ENCODE results near the gene KCND2.

The KCND2 gene

GRCh38 chr7:120412139-120413050 is 139.4 kb downstream of the KCND2 start:
- DNase-seq: no peak

GRCh38 chr7:120413164-120413563 is 140.2 kb downstream of the KCND2 start:
- no peak for DNase-seq

- DNase-seq: no peak
These were observed 144.4 kb downstream of the KCND2 start for GRCh38 chr7:120417244-120417979.

GRCh38 chr7:120421151-120421651 is 148.2 kb downstream of the KCND2 start:
- no peak for DNase-seq

- no peak for DNase-seq
These were observed 158.0 kb downstream of the KCND2 start for GRCh38 chr7:120431016-120431415.

- no peak for DNase-seq
These were observed 163.6 kb downstream of the KCND2 start for GRCh38 chr7:120436487-120437060.

GRCh38 chr7:120441850-120442249 is 168.9 kb downstream of the KCND2 start:
- DNase-seq: no peak

- no peak for DNase-seq
These were observed 169.9 kb downstream of the KCND2 start for GRCh38 chr7:120442838-120443237.

- DNase-seq: no peak
These were observed 171.7 kb downstream of the KCND2 start for GRCh38 chr7:120444650-120445049.

GRCh38 chr7:120445276-120445675 is 172.3 kb downstream of the KCND2 start:
- no peak for DNase-seq

GRCh38 chr7:120452665-120453064 is 179.7 kb downstream of the KCND2 start:
- DNase-seq: no peak

GRCh38 chr7:120456699-120457098 is 183.7 kb downstream of the KCND2 start:
- DNase-seq: no peak

GRCh38 chr7:120460949-120461348 is 188.0 kb downstream of the KCND2 start:
- no peak for DNase-seq

GRCh38 chr7:120462991-120463390 is 190.0 kb downstream of the KCND2 start:
- no peak for DNase-seq

- no peak for DNase-seq
These were observed 191.1 kb downstream of the KCND2 start for GRCh38 chr7:120464104-120464503.

- no peak for DNase-seq
These were observed 194.7 kb downstream of the KCND2 start for GRCh38 chr7:120467676-120468075.

- no peak for DNase-seq
These were observed 195.6 kb downstream of the KCND2 start for GRCh38 chr7:120468611-120469010.

- DNase-seq: no peak
These were observed 199.9 kb downstream of the KCND2 start for GRCh38 chr7:120472892-120473291.

- no peak for DNase-seq
These were observed 200.4 kb downstream of the KCND2 start for GRCh38 chr7:120473352-120473751.

GRCh38 chr7:120475994-120476393 is 203.0 kb downstream of the KCND2 start:
- DNase-seq: no peak

GRCh38 chr7:120480472-120480871 is 207.5 kb downstream of the KCND2 start:
- DNase-seq: no peak

GRCh38 chr7:120480930-120481329 is 208.0 kb downstream of the KCND2 start:
- no peak for DNase-seq

GRCh38 chr7:120486164-120486563 is 213.2 kb downstream of the KCND2 start:
- DNase-seq: no peak

- no peak for DNase-seq
These were observed 229.2 kb downstream of the KCND2 start for GRCh38 chr7:120502132-120502531.
